Lung (tissue), 12 donors: ENCODE measurements around the gene WDPCP. TPM values are rescaled to one million over a fixed set of nuclear protein-coding genes. Genes with fewer than 3 reads are reported as not detected.

Source experiments
- ATAC-seq: fragments of 200-7000 bp; cut with Tn5 transposase; one replicate; pipeline ENCODE4 v1.9.1; 2020; ENCODE audit warnings: moderate number of reproducible peaks; ENCODE audit not compliant: insufficient read depth, low FRiP score
- DNase-seq, 3 donors: peaks; one replicate each; pipeline ENCODE4 v3.0.0-alpha.2; 2013 to 2017
- H3K27ac ChIP-seq, 2 donors: one replicate each; pipeline ENCODE4 v1.5.1; 2013; ENCODE audit warnings: mild to moderate bottlenecking in 2 of 2, moderate library complexity in 2 of 2, control low read depth in 1 of 2, inconsistent platforms in 1 of 2, low read depth in 1 of 2, low read length in 1 of 2
- H3K27me3 ChIP-seq, 3 donors: one replicate each; pipeline ENCODE4 v1.5.1; 2013; ENCODE audit warnings: low read length in 2 of 3; ENCODE audit not compliant: control insufficient read depth in 3 of 3, insufficient read depth in 3 of 3
- H3K36me3 ChIP-seq, 4 donors: one replicate each; pipeline ENCODE4 v1.5.1; 2013; ENCODE audit warnings: low read length in 4 of 4, mild to moderate bottlenecking in 1 of 4, moderate library complexity in 1 of 4; ENCODE audit not compliant: control insufficient read depth in 4 of 4, insufficient read depth in 4 of 4
- H3K4me1 ChIP-seq, 5 donors: one replicate each; pipeline ENCODE4 v1.5.1; 2013; ENCODE audit warnings: low read length in 5 of 5, mild to moderate bottlenecking in 2 of 5, moderate library complexity in 1 of 5; ENCODE audit not compliant: control insufficient read depth in 5 of 5, insufficient read depth in 5 of 5
- H3K4me3 ChIP-seq: one replicate; pipeline ENCODE4 v1.5.1; 2013; ENCODE audit warnings: mild to moderate bottlenecking, control low read depth, moderate library complexity
- H3K9ac ChIP-seq, 2 donors: one replicate each; pipeline ENCODE4 v1.5.1; 2013; ENCODE audit warnings: low read length in 2 of 2, control low read depth in 1 of 2; ENCODE audit not compliant: insufficient read depth in 1 of 2
- H3K9me3 ChIP-seq, 4 donors: one replicate each; pipeline ENCODE4 v1.5.1; 2013; ENCODE audit warnings: low read length in 3 of 4, mild to moderate bottlenecking in 1 of 4, moderate library complexity in 1 of 4; ENCODE audit not compliant: control insufficient read depth in 4 of 4, insufficient read depth in 3 of 4
- WGBS, 2 donors: extraction: QIAGEN DNeasy Blood & Tissue Kit; methylation state at CpG; one replicate each; pipeline ENCODE4 v1.1.7; 2013; 5-methylcytosine and 5-hydroxymethylcytosine counted together
- polyA plus RNA-seq, 2 donors: library from polyadenylated mRNA; stranded (reverse); fragments of 200-250 nt; gene quantifications; one replicate each; pipeline ENCODE4 v1.2.1, GENCODE V29; 2013
- total RNA-seq, 2 donors: library from RNA; depleted of rRNA in 1 of 2; stranded (reverse); fragments of >200 nt in 1 of 2; gene quantifications; one replicate each; pipeline ENCODE4 v1.2.1, GENCODE V29; 2014 to 2021
- TF ChIP-seq, protein P1 (sequence below): IDR thresholded peaks from 2 replicates; pipeline ENCODE4 v1.5.1; 2012; ENCODE audit warnings: mild to moderate bottlenecking; ENCODE audit errors: control extremely low read depth, extremely low read depth
- donor health status: control.
- donor health status: control.
- donor health status: Bipolar disorder and iron deficiency.
- donor health status: healthy.
- donor health status: DM: yes; HTN: yes; CAD: no.

Gene WDPCP
- total and polyA plus RNA-seq, 4 donors = 2.3 to 40.7 (median 8.6) TPM

- TF ChIP-seq, protein P1, sequence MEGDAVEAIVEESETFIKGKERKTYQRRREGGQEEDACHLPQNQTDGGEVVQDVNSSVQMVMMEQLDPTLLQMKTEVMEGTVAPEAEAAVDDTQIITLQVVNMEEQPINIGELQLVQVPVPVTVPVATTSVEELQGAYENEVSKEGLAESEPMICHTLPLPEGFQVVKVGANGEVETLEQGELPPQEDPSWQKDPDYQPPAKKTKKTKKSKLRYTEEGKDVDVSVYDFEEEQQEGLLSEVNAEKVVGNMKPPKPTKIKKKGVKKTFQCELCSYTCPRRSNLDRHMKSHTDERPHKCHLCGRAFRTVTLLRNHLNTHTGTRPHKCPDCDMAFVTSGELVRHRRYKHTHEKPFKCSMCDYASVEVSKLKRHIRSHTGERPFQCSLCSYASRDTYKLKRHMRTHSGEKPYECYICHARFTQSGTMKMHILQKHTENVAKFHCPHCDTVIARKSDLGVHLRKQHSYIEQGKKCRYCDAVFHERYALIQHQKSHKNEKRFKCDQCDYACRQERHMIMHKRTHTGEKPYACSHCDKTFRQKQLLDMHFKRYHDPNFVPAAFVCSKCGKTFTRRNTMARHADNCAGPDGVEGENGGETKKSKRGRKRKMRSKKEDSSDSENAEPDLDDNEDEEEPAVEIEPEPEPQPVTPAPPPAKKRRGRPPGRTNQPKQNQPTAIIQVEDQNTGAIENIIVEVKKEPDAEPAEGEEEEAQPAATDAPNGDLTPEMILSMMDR = no peak
- Histone ChIP-seq H3K9ac (no peak overlapping the region), H3K9me3 (peaks cover 0 to 4% (median 0%) of the 10 kb centered on the region in 4 donors), H3K4me3 (no peak overlapping the region), H3K4me1 (no peaks in the 10 kb centered on the region), H3K27ac (no peak overlapping the region), H3K27me3 (no peaks in the 10 kb centered on the region), H3K36me3 (no peaks in the 10 kb centered on the region)
- ATAC-seq = no peak
- WGBS, 2 donors = 98% methylated on average over 1 of the region's 1 CpG
- DNase-seq = peak in 2 of 3 donors; percentile 22 to 24
Measured at GRCh38 chr2:63544017-63544627, 44.2 kb downstream of the WDPCP start.

- Histone ChIP-seq H3K27ac (no peak overlapping the region), H3K27me3 (no peaks in the 10 kb centered on the region), H3K9ac (no peak overlapping the region), H3K4me1 (peaks cover 0 to 5% (median 0%) of the 10 kb centered on the region in 5 donors), H3K9me3 (no peaks in the 10 kb centered on the region), H3K4me3 (no peak overlapping the region), H3K36me3 (no peaks in the 10 kb centered on the region)
- DNase-seq (no peak), ATAC-seq (no peak)
- TF ChIP-seq, protein P1 = no peak
- WGBS, 2 donors = 95 to 97% methylated on average over 6 of the region's 6 CpGs
Measured at GRCh38 chr2:63539416-63540162, 48.7 kb downstream of the WDPCP start.

DNA sequence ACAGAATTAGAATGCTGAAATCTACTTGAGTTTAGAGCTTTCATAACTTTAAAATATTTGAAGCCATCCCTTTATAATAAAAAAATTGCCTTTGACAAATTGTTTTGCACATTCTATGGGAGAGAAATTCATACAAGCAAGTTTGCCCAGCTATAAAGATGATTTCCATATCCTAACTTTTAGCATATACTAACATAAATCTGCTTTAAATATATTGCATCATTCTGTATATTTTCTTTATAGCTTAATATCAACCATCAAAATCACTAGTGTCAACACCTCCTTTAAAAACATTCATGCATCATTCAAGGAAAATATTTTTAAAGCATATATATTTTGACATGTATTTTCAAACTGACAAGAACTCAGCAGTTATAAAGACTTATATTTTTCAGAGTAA is 49.9 kb downstream of the WDPCP start:
- Histone ChIP-seq H3K4me3 (no peak overlapping the region), H3K9me3 (no peaks in the 10 kb centered on the region), H3K9ac (no peak overlapping the region), H3K27ac (no peak overlapping the region), H3K27me3 (no peaks in the 10 kb centered on the region), H3K4me1 (peaks cover 0 to 5% (median 0%) of the 10 kb centered on the region in 5 donors), H3K36me3 (no peaks in the 10 kb centered on the region)
- TF ChIP-seq, protein P1 = no peak
- ATAC-seq = no peak
- no peak for DNase-seq
